ENCODE data around the gene CD226.

Gene CD226

DNA sequence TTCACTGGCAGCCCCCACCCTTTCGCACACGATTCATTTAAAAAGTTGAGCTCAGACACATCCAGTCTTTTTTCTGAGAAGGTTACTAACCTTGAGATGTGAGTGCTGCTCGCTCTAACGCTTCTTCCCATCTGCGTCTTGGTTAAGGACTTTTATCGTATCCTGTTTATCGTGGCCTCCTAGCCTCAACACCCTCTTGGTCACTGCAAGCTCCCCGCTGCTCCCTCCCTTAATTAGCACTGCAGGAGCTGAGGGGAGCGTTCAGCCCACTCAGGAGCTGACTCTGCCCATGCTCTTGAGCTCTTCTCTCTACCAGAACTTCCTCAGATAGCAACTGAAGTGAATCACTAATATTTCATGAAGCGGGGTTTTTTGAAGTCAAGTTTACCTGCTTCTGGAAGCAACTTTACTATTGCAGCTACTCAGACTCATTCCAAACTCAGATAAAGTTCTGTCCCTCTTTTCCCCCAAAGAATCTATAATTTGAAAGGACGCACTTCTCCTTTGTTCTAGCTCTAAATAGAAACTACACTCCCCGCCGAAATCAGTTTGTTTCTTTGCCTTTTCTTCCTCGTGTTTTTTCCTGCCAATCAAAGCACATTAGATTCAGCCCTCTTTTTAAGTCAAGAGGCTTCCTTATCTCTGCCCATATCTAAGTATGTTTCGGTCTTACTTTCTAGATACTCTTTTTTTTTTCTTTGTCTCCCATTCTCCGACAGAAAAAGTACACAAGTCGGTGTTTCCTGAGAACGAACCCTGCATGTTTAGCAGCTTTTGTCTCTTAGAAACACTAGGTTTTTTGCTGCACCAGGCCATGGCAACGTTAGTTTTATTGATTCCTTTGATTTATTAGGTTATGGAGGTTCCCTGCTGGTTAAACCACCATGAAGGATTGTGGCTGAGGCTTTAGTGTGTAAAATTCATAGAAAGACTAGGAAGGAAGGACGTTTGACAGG lies 9.3 kb upstream of the CD226 start:
- H3K36me3 ChIP-seq (ENCODE audit: insufficient read depth, low read length): no peaks in the 10 kb centered on the region
- H3K27me3 ChIP-seq (ENCODE audit: insufficient read depth, low read length): no peaks in the 10 kb centered on the region
- H3K79me2 ChIP-seq (ENCODE audit: control insufficient read depth, insufficient read depth, low read length, unreplicated experiment): no peaks in the 10 kb centered on the region
- no peak overlapping the region for H3K4me3 ChIP-seq (ENCODE audit: low read depth, low read length)
- no peaks in the 10 kb centered on the region for H3K4me1 ChIP-seq (ENCODE audit: control insufficient read depth, insufficient read depth, low read length, unreplicated experiment)
- no peak overlapping the region for H3K27ac ChIP-seq (ENCODE audit: low read depth, low read length)
- no peak overlapping the region for H2AFZ ChIP-seq (ENCODE audit: low read length, unreplicated experiment)

DNA sequence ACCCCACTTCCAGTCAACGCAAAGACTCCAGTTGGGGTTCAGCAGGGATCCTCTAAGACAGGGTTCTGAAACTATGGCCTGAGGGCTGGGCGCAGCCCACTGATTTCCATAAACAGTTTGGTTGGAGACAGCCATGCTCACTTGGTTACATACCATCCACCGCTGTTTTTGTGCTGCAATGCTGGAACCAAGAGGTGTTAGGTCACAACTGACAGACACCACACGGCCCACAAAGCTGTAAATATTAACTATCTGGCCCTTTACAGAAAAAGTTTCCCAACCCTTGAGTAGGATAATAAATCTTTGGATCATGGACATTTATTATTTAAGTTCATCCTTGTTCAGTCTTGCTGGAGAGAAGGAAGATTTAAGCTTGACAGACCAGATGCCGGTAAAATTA lies 8.4 kb upstream of the CD226 start:
- H3K36me3 ChIP-seq (ENCODE audit: insufficient read depth, low read length): no peaks in the 10 kb centered on the region
- no peak overlapping the region for H3K4me3 ChIP-seq (ENCODE audit: low read depth, low read length)
- no peak overlapping the region for H3K27ac ChIP-seq (ENCODE audit: low read depth, low read length)
- H3K79me2 ChIP-seq (ENCODE audit: control insufficient read depth, insufficient read depth, low read length, unreplicated experiment): no peaks in the 10 kb centered on the region
- no peaks in the 10 kb centered on the region for H3K27me3 ChIP-seq (ENCODE audit: insufficient read depth, low read length)
- no peak overlapping the region for H2AFZ ChIP-seq (ENCODE audit: low read length, unreplicated experiment)
- peaks cover 6% of the 10 kb centered on the region for H3K4me1 ChIP-seq (ENCODE audit: control insufficient read depth, insufficient read depth, low read length, unreplicated experiment)

DNA sequence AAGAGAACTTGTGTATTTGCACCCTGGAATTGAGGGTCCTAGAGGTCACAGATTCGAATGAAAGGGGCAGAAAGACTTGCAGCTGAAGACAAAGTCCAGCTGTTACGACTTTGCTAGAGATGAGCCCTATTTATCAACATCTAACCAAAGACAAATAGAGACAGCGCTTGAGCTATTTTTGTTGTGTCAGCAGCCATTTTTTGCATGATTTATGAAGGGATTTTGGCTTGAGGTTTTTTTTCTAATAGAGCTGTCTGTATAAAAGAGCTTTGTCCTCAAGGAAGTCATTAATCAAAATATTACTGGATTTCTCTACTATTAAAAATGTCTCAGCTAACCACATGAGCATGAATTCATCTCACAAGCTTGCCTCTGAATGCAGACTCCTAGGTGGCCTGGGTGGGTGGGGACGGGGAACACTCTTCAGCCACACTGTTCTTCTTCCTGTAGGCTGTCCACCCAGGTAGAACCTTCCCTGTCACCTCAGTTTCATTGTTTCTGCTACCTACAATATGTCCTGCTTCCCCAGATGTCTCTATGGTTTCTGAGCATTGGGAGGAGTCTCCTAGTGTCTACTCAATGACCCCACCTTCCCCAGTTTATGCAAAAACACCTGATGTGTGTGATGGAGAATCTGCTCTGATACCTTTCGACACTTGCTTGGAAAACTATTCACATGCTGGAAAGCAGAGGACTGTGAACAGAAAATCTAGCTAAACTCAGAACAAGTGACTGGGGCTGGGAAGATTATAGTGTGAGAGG lies 7.2 kb upstream of the CD226 start:
- no peaks in the 10 kb centered on the region for H3K36me3 ChIP-seq (ENCODE audit: insufficient read depth, low read length)
- no peaks in the 10 kb centered on the region for H3K27me3 ChIP-seq (ENCODE audit: insufficient read depth, low read length)
- no peak overlapping the region for H2AFZ ChIP-seq (ENCODE audit: low read length, unreplicated experiment)
- no peaks in the 10 kb centered on the region for H3K79me2 ChIP-seq (ENCODE audit: control insufficient read depth, insufficient read depth, low read length, unreplicated experiment)
- H3K4me3 ChIP-seq (ENCODE audit: low read depth, low read length): no peak overlapping the region
- H3K27ac ChIP-seq (ENCODE audit: low read depth, low read length): no peak overlapping the region
- peaks cover 6% of the 10 kb centered on the region for H3K4me1 ChIP-seq (ENCODE audit: control insufficient read depth, insufficient read depth, low read length, unreplicated experiment)

DNA sequence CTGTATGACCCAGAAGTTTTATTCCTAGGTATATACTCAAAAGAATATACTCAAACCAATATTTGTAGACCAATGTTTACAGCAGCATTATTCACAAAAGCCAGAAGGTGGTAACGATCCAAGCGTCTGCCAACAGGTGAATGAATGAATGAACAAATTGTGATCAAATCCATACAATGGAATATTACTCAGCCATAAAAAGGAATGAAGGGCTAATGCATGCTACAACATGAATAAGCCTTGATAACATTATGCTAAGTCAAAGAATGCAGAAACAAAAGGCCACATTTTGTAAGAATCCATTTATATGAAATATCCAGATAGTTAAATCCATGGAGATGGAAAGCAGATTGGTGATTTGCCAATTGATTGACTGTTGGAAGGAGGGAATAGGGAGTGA lies 5.5 kb upstream of the CD226 start:
- no peaks in the 10 kb centered on the region for H3K36me3 ChIP-seq (ENCODE audit: insufficient read depth, low read length)
- peaks cover 6% of the 10 kb centered on the region for H3K4me1 ChIP-seq (ENCODE audit: control insufficient read depth, insufficient read depth, low read length, unreplicated experiment)
- no peaks in the 10 kb centered on the region for H3K79me2 ChIP-seq (ENCODE audit: control insufficient read depth, insufficient read depth, low read length, unreplicated experiment)
- no peak overlapping the region for H3K27ac ChIP-seq (ENCODE audit: low read depth, low read length)
- H2AFZ ChIP-seq (ENCODE audit: low read length, unreplicated experiment): no peak overlapping the region
- no peak overlapping the region for H3K4me3 ChIP-seq (ENCODE audit: low read depth, low read length)
- no peaks in the 10 kb centered on the region for H3K27me3 ChIP-seq (ENCODE audit: insufficient read depth, low read length)

DNA sequence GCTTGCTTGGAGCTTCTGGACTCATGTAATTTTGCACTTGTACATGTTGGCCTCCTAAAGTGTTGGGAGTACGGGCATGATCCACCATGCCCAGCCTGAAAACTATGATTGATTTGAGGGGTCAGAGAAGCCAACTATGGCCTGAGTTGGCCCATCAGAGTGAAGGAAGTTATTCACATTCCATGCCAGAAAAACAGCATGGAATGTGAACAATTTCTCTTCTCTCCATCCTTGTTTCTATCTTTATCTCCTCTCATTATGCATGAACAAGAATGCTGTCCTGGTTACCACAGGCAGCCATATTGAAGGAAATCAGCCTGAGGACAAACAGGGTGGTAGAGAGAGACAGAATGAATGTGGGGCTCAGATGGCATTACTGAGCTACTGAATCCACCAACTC lies 3.5 kb upstream of the CD226 start:
- H3K27me3 ChIP-seq (ENCODE audit: insufficient read depth, low read length): no peaks in the 10 kb centered on the region
- H2AFZ ChIP-seq (ENCODE audit: low read length, unreplicated experiment): no peak overlapping the region
- no peaks in the 10 kb centered on the region for H3K36me3 ChIP-seq (ENCODE audit: insufficient read depth, low read length)
- H3K79me2 ChIP-seq (ENCODE audit: control insufficient read depth, insufficient read depth, low read length, unreplicated experiment): no peaks in the 10 kb centered on the region
- no peak overlapping the region for H3K27ac ChIP-seq (ENCODE audit: low read depth, low read length)
- H3K4me3 ChIP-seq (ENCODE audit: low read depth, low read length): no peak overlapping the region
- H3K4me1 ChIP-seq (ENCODE audit: control insufficient read depth, insufficient read depth, low read length, unreplicated experiment): peaks cover 6% of the 10 kb centered on the region

DNA sequence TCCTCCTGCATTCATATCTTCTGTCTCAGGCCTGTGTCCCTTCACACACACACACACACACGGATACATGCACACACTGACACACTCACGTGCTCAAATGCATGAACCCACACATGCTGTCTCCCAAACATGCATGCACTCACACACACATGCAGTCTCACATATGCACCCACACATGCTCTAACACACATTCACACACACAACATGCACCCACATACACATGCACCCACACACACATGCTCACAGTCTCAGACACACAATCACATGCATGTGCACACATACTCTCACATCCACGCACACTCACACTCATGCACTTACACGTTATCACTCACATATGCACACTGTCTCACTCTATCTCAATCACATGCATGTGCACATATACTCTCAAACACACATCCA lies 1.9 kb upstream of the CD226 start:
- no peak overlapping the region for H3K27ac ChIP-seq (ENCODE audit: low read depth, low read length)
- H3K36me3 ChIP-seq (ENCODE audit: insufficient read depth, low read length): no peaks in the 10 kb centered on the region
- H3K4me3 ChIP-seq (ENCODE audit: low read depth, low read length): no peak overlapping the region
- H3K79me2 ChIP-seq (ENCODE audit: control insufficient read depth, insufficient read depth, low read length, unreplicated experiment): no peaks in the 10 kb centered on the region
- H3K27me3 ChIP-seq (ENCODE audit: insufficient read depth, low read length): no peaks in the 10 kb centered on the region
- peaks cover 6% of the 10 kb centered on the region for H3K4me1 ChIP-seq (ENCODE audit: control insufficient read depth, insufficient read depth, low read length, unreplicated experiment)
- no peak overlapping the region for H2AFZ ChIP-seq (ENCODE audit: low read length, unreplicated experiment)

DNA sequence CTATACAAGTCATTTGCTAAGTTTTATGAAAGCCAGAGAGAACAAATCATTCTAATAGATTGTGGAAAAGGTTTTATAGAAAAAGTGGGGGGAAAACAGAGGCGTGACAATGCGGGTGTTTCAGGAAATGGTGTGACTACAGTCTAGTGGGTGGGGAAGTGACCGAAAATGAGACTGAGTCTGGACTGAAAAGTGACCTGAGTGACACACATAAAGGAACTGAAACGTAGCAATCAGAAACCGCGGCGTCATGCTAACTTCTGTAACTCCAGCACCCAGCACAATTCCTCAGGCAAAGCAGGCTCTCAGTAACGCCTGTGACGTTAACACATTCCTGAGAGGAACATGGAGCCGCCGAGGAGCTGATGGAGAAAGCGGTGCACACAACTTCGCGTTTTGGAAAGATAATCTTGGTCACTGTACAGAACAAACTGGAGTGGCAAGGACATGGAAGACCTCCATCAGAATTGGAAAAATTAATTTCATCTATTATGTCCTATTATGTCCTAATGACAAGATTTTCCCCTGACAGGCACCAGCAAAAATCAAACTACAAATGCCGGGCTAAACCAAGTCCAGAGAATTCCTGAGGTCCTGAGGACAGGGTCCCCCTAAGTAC lies 1.4 kb upstream of the CD226 start:
- Histone ChIP-seq H3K4me3 (ENCODE audit: low read depth, low read length) (no peak overlapping the region), H3K4me1 (ENCODE audit: control insufficient read depth, insufficient read depth, low read length, unreplicated experiment) (peaks cover 6% of the 10 kb centered on the region), H3K79me2 (ENCODE audit: control insufficient read depth, insufficient read depth, low read length, unreplicated experiment) (no peaks in the 10 kb centered on the region), H2AFZ (ENCODE audit: low read length, unreplicated experiment) (no peak overlapping the region), H3K36me3 (ENCODE audit: insufficient read depth, low read length) (no peaks in the 10 kb centered on the region), H3K27ac (ENCODE audit: low read depth, low read length) (no peak overlapping the region), H3K27me3 (ENCODE audit: insufficient read depth, low read length) (no peaks in the 10 kb centered on the region)

DNA sequence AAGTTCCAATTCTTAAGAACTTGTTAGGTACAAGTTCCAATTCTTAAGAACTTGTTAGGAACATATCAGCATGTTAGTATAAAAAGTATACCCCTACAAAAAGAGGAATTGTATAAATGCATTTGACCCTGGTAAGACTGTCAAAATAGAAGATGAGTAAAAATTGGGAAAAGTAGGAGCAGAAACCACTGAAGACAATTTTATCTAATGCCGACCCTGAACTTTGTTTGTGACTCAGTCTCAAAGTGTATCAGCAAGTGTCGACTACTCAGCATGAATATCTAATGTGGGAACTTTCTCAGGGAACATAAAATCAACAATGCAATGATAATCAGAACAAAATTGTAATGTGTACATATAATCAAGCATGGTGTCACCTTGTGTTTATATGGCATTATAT lies 583 bp upstream of the CD226 start:
- Histone ChIP-seq H3K4me1 (ENCODE audit: control insufficient read depth, insufficient read depth, low read length, unreplicated experiment) (peaks cover 6% of the 10 kb centered on the region), H3K79me2 (ENCODE audit: control insufficient read depth, insufficient read depth, low read length, unreplicated experiment) (no peaks in the 10 kb centered on the region), H3K4me3 (ENCODE audit: low read depth, low read length) (no peak overlapping the region), H2AFZ (ENCODE audit: low read length, unreplicated experiment) (no peak overlapping the region), H3K36me3 (ENCODE audit: insufficient read depth, low read length) (no peaks in the 10 kb centered on the region), H3K27me3 (ENCODE audit: insufficient read depth, low read length) (no peaks in the 10 kb centered on the region), H3K27ac (ENCODE audit: low read depth, low read length) (no peak overlapping the region)

DNA sequence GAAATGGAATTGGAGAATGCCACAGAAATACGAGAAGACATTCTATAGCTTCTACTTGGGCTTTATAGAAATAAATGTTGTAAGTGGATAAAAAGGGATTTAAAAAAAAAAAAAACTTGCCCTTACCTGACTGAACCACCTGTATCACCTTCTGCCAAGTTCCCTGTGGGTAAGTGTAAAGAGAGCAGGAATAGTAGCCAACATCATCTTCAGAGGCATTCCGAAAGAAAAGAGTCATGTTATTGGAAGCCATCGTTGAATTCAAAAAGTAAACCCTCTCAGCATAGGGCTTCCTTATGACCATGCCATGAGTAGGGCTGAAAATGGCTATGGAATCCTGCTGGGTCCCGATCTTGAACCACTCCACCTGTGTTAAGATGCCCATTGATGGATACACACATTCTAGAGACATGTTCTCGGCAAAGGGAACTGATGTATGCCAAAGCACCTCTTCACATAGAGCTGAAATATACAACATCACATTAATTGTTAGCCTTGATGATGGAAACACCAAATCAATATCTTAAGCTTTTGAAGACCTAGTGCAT lies 991 bp downstream of the CD226 start:
- Histone ChIP-seq H3K36me3 (ENCODE audit: insufficient read depth, low read length) (no peaks in the 10 kb centered on the region), H3K27me3 (ENCODE audit: insufficient read depth, low read length) (no peaks in the 10 kb centered on the region), H3K4me1 (ENCODE audit: control insufficient read depth, insufficient read depth, low read length, unreplicated experiment) (peaks cover 6% of the 10 kb centered on the region), H3K79me2 (ENCODE audit: control insufficient read depth, insufficient read depth, low read length, unreplicated experiment) (no peaks in the 10 kb centered on the region), H2AFZ (ENCODE audit: low read length, unreplicated experiment) (no peak overlapping the region), H3K4me3 (ENCODE audit: low read depth, low read length) (no peak overlapping the region), H3K27ac (ENCODE audit: low read depth, low read length) (no peak overlapping the region)

DNA sequence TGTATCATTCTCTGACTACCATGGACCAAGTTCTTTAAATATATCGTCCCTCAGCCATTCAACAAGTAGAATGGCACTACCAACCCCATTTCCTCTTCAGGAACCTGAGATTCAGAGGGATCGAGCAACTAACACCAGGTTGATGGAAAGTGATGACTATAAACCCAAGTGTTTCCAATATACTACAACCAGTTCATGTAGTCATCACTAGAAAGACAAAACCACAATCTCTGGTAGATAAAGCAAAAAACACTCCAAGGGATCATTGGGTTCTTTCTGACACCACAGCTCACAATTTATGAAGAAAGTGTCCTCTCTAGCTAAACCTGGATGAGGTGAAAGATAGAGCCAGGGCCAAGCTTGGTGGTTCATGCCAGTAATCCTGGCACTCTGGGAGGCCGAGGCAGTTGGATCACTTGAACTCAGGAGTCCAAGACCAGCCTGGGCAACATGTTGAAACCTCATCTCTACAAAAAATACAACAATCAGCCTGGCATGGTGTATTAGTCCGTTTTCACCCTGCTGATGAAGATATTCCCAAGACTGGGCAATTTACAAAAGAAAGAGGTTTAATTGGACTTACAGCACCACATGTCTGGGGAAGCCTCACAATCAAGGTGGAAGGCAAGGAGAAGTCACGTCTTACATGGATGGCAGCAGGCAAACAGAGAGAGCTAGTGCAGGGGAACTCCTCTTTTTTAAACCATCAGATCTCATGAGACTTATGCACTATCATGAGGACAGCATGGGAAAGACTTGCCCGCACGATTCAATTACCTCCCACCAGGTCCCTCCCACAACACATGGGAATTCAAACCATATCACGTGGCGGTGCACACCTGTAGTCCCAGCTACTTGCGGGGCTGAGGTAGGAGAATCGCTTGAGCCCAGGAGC lies 2.2 kb downstream of the CD226 start:
- H3K4me1 ChIP-seq (ENCODE audit: control insufficient read depth, insufficient read depth, low read length, unreplicated experiment): no peaks in the 10 kb centered on the region
- H3K4me3 ChIP-seq (ENCODE audit: low read depth, low read length): no peak overlapping the region
- no peaks in the 10 kb centered on the region for H3K27me3 ChIP-seq (ENCODE audit: insufficient read depth, low read length)
- no peaks in the 10 kb centered on the region for H3K36me3 ChIP-seq (ENCODE audit: insufficient read depth, low read length)
- no peak overlapping the region for H3K27ac ChIP-seq (ENCODE audit: low read depth, low read length)
- no peaks in the 10 kb centered on the region for H3K79me2 ChIP-seq (ENCODE audit: control insufficient read depth, insufficient read depth, low read length, unreplicated experiment)
- H2AFZ ChIP-seq (ENCODE audit: low read length, unreplicated experiment): no peak overlapping the region

Measured in ACC112 (cell line).